Measurements from ENCODE around the gene OR9A4.

OR9A4 gene

DNA sequence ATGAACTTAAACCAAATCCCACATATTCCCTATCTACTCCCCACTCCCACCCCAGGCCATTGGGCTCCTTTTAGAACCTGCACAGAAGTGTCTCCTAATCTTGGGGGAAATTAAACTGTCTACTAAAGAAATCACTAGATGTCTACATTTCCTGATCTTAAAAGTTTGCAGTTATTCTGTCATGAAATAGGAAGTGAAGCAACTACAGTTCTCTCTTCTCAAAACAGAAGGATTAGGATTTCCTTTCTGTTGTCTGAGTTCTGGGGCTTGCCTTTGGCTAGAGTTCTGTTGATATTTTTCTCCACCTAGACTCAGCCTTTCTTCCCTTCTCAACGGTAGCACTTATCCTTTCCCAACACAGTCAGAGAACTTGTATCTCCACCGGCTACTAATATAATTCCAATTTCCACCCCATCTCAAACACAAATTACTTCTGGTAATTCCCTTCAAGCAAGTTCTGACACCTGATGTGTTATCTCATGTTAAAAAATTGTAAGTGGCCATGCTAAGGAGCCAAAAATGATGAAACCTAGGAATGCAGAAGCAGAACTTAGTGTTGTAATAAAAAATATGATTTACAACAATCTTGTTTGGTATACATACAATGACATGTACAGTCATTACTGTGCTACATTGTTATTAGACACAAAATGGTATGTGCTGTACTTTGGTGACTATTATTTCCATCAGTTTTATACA is 12.1 kb downstream of the OR9A4 start:
- no peak overlapping the region for H3K4me3 Mint-ChIP-seq
- H3K27me3 Mint-ChIP-seq, result peaks cover 6% of the 10 kb centered on the region
- peaks cover 2% of the 10 kb centered on the region for H3K36me3 Mint-ChIP-seq
- H3K4me1 Mint-ChIP-seq, result no peaks in the 10 kb centered on the region
- H3K9me3 Mint-ChIP-seq, result peaks cover 6% of the 10 kb centered on the region
- H3K27ac Mint-ChIP-seq, result no peak overlapping the region

DNA sequence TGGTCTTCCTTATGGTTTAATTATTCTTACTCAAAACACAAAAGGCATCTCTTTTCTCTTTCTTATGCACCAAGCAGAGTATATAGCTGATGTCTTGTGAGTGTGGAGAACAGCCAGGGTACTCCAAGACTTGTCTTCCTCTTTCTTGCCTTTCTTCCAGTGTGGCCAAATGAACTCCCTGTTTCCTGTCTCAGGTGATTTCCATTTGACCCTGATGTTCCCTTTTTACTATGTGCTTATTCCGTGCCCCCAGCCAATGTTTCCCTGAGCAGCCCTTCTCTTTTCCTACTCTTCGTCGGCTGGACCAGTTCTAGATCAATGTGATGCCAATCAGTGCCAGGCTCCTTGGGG is 12.6 kb downstream of the OR9A4 start:
- peaks cover 2% of the 10 kb centered on the region for H3K36me3 Mint-ChIP-seq

DNA sequence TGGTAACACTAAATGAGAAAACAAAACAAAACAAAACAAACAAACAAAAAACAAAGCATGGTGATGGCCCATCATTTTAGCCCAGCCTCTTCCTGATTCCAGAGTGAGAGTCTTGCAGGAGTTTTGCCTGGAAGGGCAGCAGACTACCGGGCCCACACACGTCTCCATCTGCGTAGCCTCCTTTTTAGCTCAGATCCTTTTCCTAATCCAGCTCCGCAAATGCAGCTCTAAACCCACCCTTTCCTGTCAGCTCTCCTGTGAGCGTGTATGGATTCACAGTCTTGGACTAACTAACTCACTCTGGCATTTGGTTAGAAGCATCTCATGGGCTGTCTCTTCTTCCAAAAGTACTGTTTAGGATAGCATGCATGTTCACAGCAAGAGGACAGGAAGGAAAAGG is 14.0 kb downstream of the OR9A4 start:
- peaks cover 6% of the 10 kb centered on the region for H3K9me3 Mint-ChIP-seq
- H3K27ac Mint-ChIP-seq, result no peak overlapping the region
- H3K4me3 Mint-ChIP-seq, result no peak overlapping the region
- H3K27me3 Mint-ChIP-seq, result peaks cover 9% of the 10 kb centered on the region
- H3K36me3 Mint-ChIP-seq, result peaks cover 2% of the 10 kb centered on the region
- no peaks in the 10 kb centered on the region for H3K4me1 Mint-ChIP-seq

More for the DNA sequence above, 12.6 kb downstream of the OR9A4 start:
- H3K4me3 Mint-ChIP-seq, result no peak overlapping the region
- H3K9me3 Mint-ChIP-seq, result peaks cover 6% of the 10 kb centered on the region
- H3K27me3 Mint-ChIP-seq, result peaks cover 6% of the 10 kb centered on the region
- H3K27ac Mint-ChIP-seq, result no peak overlapping the region
- no peaks in the 10 kb centered on the region for H3K4me1 Mint-ChIP-seq

DNA sequence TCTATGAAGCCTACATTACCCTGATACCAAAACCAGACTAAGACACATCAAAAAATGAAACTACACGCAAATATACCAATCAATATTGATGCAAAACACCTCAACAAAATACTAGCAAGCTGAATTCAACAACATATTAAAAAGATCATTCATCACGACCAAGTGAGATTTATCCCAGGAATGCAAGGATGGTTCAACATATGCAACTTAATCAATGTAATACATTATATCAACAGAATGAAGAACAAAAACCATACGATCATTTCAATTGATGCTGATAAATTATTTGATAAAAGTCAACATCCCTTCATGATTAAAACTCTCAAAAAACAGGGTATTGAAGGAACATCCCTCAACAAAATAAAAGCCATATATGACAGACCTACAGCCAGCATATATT is 24.9 kb downstream of the OR9A4 start:
- peaks cover 3% of the 10 kb centered on the region for H3K27me3 Mint-ChIP-seq
- H3K4me1 Mint-ChIP-seq, result no peaks in the 10 kb centered on the region
- no peak overlapping the region for H3K4me3 Mint-ChIP-seq
- H3K9me3 Mint-ChIP-seq, result peaks cover 30% of the 10 kb centered on the region
- H3K27ac Mint-ChIP-seq, result no peak overlapping the region
- H3K36me3 Mint-ChIP-seq, result peaks cover 5% of the 10 kb centered on the region

DNA sequence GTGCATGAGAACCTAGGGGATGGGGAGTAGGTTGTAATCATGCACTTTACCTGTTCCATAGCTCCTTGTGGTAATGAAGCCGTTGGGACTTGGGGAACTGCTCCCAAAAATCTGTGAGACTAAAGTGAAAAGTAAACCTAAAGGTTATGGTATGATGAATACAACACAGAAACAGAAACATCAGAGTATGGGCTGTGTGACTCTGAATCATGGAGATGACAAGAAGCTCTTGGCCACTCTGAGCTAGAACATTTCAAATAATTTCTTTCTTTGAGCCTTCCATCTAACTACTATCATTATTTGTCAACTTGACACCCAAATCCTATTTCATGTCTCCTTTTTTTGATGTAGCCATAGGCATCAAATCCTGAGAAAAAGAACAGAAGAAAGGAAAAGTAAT is 27.6 kb downstream of the OR9A4 start:
- H3K36me3 Mint-ChIP-seq, result peaks cover 5% of the 10 kb centered on the region
- no peak overlapping the region for H3K27ac Mint-ChIP-seq
- H3K4me3 Mint-ChIP-seq, result no peak overlapping the region
- H3K4me1 Mint-ChIP-seq, result no peaks in the 10 kb centered on the region
- peaks cover 4% of the 10 kb centered on the region for H3K27me3 Mint-ChIP-seq
- peaks cover 27% of the 10 kb centered on the region for H3K9me3 Mint-ChIP-seq

DNA sequence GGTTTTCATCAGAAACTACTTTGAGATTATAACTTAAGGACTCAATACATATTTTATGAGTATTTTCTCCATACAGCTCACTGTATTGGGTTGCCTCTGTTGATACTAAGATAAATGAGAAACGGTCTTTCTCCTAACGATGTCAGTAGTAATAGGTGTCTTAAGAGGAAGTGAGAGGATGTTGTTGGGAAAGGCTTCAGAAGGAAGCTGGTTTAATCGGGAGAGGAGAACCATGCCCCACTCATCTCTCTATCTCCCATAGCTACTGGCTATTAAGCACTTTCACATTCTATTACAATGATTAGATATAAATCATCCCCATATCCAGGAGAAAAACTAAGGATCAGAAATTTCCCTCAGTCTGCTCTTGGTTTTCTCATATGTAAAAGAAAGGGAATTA is 28.6 kb downstream of the OR9A4 start:
- Mint-ChIP-seq H3K27ac (no peak overlapping the region), H3K36me3 (peaks cover 5% of the 10 kb centered on the region), H3K9me3 (peaks cover 18% of the 10 kb centered on the region), H3K27me3 (peaks cover 4% of the 10 kb centered on the region), H3K4me1 (no peaks in the 10 kb centered on the region), H3K4me3 (no peak overlapping the region)

DNA sequence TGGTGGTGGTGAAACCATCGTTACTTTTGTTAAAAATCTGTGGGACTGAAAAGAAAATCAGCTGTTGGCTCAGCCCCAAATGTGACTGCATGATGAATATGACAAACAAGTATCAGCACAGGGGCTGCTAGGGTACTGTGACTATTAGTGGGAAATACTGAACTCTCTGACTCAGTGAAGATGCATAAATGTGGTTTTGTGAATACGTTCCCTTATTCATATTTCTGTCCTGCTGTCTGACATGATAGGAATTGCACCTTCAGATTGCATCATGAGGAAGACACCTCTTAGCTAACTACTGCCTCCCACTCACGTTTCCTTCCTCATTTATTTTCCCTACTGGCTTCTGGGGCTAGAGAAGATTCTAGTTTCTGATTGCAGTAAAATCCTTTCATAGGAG is 29.2 kb downstream of the OR9A4 start:
- Mint-ChIP-seq H3K4me1 (no peaks in the 10 kb centered on the region), H3K4me3 (no peak overlapping the region), H3K36me3 (peaks cover 1% of the 10 kb centered on the region), H3K9me3 (peaks cover 13% of the 10 kb centered on the region), H3K27ac (no peak overlapping the region), H3K27me3 (peaks cover 4% of the 10 kb centered on the region)

DNA sequence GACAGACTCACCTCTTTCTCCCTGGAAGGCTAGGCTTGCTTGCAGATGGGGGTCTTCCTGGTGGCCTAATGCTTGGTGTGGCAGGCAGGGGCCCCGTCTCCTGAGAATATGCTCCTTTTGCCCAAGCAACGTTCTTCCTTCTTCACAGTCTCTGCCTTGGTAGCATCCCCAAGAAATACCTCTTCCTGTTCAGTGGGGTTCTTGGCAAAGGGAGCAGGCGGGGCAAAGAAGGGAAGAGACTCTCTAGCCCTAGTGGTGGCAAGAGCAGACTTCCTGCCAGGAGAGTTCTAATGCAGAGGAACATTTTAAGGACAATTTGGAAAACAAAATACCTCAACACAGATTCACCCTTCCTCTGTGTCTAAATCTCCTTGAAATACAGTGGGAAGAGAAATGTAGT is 30.6 kb downstream of the OR9A4 start, which contains the start of gene CLEC5A:
Gene CLEC5A, minus strand, starts transcription at position 179 of the 400 bp plus-strand sequence. CDS start 682 bp downstream, outside the sequence.
- Mint-ChIP-seq H3K36me3 (no peaks in the 10 kb centered on the region), H3K27me3 (peaks cover 3% of the 10 kb centered on the region), H3K9me3 (peaks cover 4% of the 10 kb centered on the region), H3K27ac (no peak within 1 kb of the TSS), H3K4me3 (no peak within 1 kb of the TSS), H3K4me1 (no peaks in the 10 kb centered on the region)

DNA sequence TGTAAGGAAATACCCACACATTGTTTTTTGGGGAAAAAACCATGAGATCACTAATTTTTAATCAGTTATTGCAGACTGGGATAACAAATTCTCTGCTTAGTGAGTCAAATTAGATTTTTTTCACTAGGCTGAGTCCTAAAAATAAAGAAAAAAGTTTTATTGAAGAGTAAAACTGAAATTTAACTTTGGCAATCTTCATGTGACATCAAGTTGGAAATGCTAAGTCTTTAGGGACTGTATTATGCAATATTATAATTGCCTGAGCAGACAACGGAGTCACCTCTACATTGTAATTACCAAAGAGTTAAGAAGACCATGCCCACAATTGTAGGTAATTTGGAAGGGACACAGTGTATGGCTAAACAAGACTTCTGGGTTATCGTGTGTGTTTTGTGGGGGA is 32.8 kb downstream of the OR9A4 start:
- H3K36me3 Mint-ChIP-seq, result no peaks in the 10 kb centered on the region
- no peaks in the 10 kb centered on the region for H3K9me3 Mint-ChIP-seq
- no peaks in the 10 kb centered on the region for H3K4me1 Mint-ChIP-seq
- no peak overlapping the region for H3K4me3 Mint-ChIP-seq
- peaks cover 3% of the 10 kb centered on the region for H3K27me3 Mint-ChIP-seq
- H3K27ac Mint-ChIP-seq, result no peak overlapping the region

DNA sequence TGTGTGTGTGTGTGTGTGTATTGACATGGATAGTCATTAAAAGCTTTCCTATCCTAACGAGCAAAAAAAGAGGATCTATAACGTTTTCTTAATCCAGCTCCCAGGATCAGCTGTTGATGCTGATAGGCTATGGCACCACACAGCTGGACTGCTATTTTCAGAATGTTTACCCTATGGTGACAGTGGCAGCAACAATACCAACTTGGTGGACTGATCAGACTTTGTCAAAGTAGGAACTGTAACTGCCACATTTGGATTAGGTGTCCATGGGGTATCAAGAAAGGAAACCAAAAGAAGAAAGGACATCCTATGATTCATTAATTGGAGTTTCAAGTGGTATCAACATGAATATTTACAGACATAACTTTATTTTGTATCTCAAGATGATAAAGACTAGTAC is 33.3 kb downstream of the OR9A4 start:
- Mint-ChIP-seq H3K9me3 (no peaks in the 10 kb centered on the region), H3K4me3 (no peak overlapping the region), H3K27me3 (peaks cover 6% of the 10 kb centered on the region), H3K36me3 (no peaks in the 10 kb centered on the region), H3K27ac (no peak overlapping the region), H3K4me1 (no peaks in the 10 kb centered on the region)

DNA sequence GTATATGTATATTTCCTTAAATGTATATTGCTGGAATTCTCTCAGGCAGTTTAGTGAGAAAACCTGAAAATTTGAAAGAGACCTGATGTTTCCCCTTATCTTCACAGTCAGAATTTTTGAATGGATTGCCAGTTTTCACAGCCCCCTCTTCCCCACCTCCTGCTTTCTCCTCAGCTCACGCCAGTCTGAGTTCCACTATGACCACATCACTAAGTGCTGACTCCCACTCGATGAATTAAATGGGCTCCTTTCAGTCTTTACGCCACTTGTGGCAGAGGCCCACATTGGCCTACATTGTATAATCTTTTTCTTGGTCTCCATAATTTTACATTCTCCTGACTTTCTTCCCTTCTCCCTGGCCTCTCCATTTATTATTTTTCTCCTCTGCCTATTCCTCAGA is 33.7 kb downstream of the OR9A4 start:
- Mint-ChIP-seq H3K4me3 (no peak overlapping the region), H3K27me3 (peaks cover 6% of the 10 kb centered on the region), H3K36me3 (no peaks in the 10 kb centered on the region), H3K4me1 (no peaks in the 10 kb centered on the region), H3K9me3 (no peaks in the 10 kb centered on the region), H3K27ac (no peak overlapping the region)

DNA sequence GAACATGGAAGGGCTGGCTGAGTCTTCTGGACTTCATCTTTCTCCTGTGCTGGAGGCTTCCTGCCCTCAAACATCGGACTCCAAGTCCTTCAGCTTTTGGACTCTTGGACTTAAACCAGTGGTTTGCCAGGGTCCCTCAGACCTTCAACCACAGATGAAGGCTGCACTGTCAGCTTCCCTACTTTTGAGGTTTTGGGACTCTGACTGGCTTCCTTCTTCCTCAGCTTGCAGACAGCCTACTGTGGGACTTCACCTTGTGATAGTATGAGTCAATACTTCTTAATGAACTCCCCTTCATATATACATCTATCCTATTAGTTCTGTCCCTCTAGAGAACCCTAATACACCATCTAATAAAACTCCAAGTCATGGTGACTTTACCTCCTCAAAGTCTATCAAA is 34.6 kb downstream of the OR9A4 start:
- Mint-ChIP-seq H3K4me3 (no peak overlapping the region), H3K27ac (no peak overlapping the region), H3K4me1 (no peaks in the 10 kb centered on the region), H3K27me3 (peaks cover 9% of the 10 kb centered on the region), H3K9me3 (no peaks in the 10 kb centered on the region), H3K36me3 (no peaks in the 10 kb centered on the region)

DNA sequence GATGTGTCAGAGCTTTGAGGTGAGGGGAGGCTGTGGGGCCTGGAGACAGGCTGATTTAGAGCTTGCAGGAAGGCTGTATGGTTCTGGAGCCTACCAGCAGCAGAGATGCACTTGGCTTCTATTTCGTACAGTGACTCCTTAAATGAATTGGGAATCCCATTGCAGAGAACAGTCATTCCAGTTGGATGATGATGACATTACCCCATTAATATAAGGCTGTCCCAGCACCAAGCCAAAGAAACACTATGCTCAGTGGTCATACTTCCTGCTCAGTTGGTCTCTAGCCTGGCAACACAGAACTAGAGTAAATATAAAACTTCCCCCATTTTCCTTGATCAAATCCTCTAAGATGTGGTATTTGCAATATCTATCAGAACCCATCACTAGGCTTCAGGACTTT is 36.3 kb downstream of the OR9A4 start:
- Mint-ChIP-seq H3K27me3 (peaks cover 7% of the 10 kb centered on the region), H3K27ac (no peak overlapping the region), H3K36me3 (no peaks in the 10 kb centered on the region), H3K4me3 (no peak overlapping the region), H3K9me3 (no peaks in the 10 kb centered on the region), H3K4me1 (no peaks in the 10 kb centered on the region)

DNA sequence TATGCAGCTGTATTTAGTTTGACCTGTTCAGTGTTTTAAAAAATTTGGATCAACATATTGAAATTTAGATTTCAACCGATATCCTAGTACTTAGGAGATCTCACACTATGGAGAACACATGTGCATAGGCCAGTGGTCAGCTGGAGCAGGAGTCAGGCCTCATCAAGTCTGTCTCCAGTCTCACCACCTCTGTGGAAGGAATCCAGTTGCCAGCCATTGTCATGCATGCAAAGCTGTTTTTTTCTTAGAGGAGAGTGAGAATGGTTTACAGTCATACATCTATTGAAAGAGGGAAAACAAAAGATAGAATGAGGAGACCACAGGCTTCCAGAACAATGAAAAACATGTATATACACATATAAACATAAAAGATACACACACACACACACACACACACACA is 38.1 kb downstream of the OR9A4 start:
- Mint-ChIP-seq H3K9me3 (no peaks in the 10 kb centered on the region), H3K27me3 (peaks cover 9% of the 10 kb centered on the region), H3K36me3 (no peaks in the 10 kb centered on the region)

DNA sequence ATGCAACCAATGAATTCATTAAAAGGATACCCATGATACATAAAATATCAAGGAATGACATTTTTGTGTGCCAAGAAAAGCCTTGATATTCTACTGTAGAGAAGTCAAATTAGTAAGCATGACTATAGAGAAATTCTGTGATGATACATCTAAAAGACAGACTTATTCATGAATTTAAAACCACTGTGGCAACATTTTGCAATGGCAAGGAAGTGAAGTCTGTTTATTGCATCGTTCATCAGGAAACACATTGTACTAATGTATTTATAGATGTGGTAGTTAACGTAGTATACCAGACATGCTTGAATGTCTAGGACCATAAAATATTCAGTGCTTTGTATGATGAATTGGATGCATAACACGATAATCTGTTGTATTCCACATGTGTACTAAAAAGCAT is 39.9 kb downstream of the OR9A4 start:
- Mint-ChIP-seq H3K4me1 (no peaks in the 10 kb centered on the region), H3K9me3 (no peaks in the 10 kb centered on the region), H3K36me3 (no peaks in the 10 kb centered on the region), H3K27ac (no peak overlapping the region), H3K27me3 (peaks cover 9% of the 10 kb centered on the region), H3K4me3 (no peak overlapping the region)

More for the DNA sequence above, 38.1 kb downstream of the OR9A4 start:
- H3K27ac Mint-ChIP-seq, result no peak overlapping the region
- H3K4me3 Mint-ChIP-seq, result no peak overlapping the region
- no peaks in the 10 kb centered on the region for H3K4me1 Mint-ChIP-seq

DNA sequence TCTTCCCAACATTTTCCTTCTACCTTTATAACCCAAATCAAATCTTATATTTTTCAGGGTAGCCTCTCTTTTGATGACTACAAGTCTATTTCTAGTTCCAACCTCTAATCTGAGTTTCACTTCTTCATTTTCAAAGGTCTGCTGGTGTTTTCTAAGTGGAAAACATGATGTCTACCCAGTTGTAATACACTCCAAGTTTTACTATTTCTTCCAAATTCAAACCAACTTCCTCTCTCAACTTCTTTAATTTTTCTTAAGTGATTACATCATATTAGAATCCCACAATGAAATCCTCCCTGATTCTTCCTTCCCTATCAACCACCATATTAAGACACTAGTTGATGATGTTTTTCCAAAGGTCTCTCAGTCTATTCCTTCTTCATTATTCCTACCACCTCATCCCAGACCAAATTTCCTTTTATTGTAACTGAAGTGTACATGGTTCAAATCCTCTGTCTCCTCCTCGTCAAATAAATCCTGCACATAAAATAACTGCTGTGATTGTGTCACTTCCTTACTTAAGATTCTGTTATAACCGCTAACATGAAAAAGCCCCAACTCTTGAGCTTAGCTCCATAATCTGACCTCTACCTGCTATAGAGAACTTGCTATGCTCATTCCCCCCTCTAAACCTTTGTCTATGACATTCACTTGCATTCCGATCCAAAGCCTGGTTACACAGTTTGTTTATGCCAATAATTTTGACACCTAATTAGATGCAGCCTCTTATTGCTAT is 44.7 kb downstream of the OR9A4 start:
- Mint-ChIP-seq H3K27me3 (peaks cover 1% of the 10 kb centered on the region), H3K4me1 (no peaks in the 10 kb centered on the region), H3K9me3 (no peaks in the 10 kb centered on the region), H3K27ac (no peak overlapping the region), H3K4me3 (no peak overlapping the region), H3K36me3 (no peaks in the 10 kb centered on the region)

Data from activated naive CD4-positive, alpha-beta T cell treated with anti-CD3 and anti-CD28 coated beads, Interleukin-2, amount 50 U/mL, for 24 hours (primary cell).